Kasumi-1 (cell line): ENCODE data around the gene TNNI2.

Source experiments
- DNase-seq, 2 experiments: peaks; one replicate each; lab custom pipeline; 2025; lab: John Stamatoyannopoulos, UW

The TNNI2 gene

GRCh38 chr11:1847006-1847735 lies 8.4 kb downstream of the TNNI2 start:
- no peak for DNase-seq

- no peak for DNase-seq
These were observed 9.3 kb downstream of the TNNI2 start for GRCh38 chr11:1847926-1848639.

GRCh38 chr11:1848640-1849430 lies 10.1 kb downstream of the TNNI2 start:
- no peak for DNase-seq

GRCh38 chr11:1851468-1852180 lies 12.8 kb downstream of the TNNI2 start:
- DNase-seq = no peak

- no peak for DNase-seq
These were observed 13.6 kb downstream of the TNNI2 start for GRCh38 chr11:1852271-1852876.

- DNase-seq = peak; percentile 46 to 51
These were observed 14.1 kb downstream of the TNNI2 start, which contains the start of gene LSP1 for GRCh38 chr11:1852877-1853276. TSS of gene LSP1 (plus strand) at chr11:1853084. CDS start at chr11:1853145, 61 bp downstream.

GRCh38 chr11:1853376-1854131 lies 14.8 kb downstream of the TNNI2 start:
- DNase-seq = no peak

- no peak for DNase-seq
These were observed 15.6 kb downstream of the TNNI2 start for GRCh38 chr11:1854132-1854948.

- no peak for DNase-seq
These were observed 16.4 kb downstream of the TNNI2 start for GRCh38 chr11:1854949-1855885.

- DNase-seq = no peak
These were observed 17.1 kb downstream of the TNNI2 start for GRCh38 chr11:1855886-1856265.

- no peak for DNase-seq
These were observed 17.7 kb downstream of the TNNI2 start for GRCh38 chr11:1856306-1857005.

GRCh38 chr11:1857064-1857463 lies 18.3 kb downstream of the TNNI2 start:
- no peak for DNase-seq

- DNase-seq = peak; percentile 36 to 57
These were observed 19.4 kb downstream of the TNNI2 start for GRCh38 chr11:1858154-1858553.

GRCh38 chr11:1858576-1858975 lies 19.8 kb downstream of the TNNI2 start:
- no peak for DNase-seq

- no peak for DNase-seq
These were observed 20.2 kb downstream of the TNNI2 start for GRCh38 chr11:1859004-1859403.

- DNase-seq = no peak
These were observed 21.3 kb downstream of the TNNI2 start for GRCh38 chr11:1860108-1860507.

GRCh38 chr11:1861435-1862411 lies 22.9 kb downstream of the TNNI2 start:
- no peak for DNase-seq
